Muscle layer of duodenum (tissue), 2 donors: ENCODE measurements around the gene CHCHD1.

Experiments used
- H3K27ac ChIP-seq: one replicate; pipeline ENCODE4 v1.7.0; 2013; ENCODE audit warnings: mild to moderate bottlenecking, low read length
- H3K27me3 ChIP-seq: one replicate; pipeline ENCODE4 v1.7.0; 2013; ENCODE audit warnings: low read depth, mild to moderate bottlenecking, control low read depth, low read length
- H3K36me3 ChIP-seq, 2 donors: one replicate each; pipeline ENCODE4 v1.7.0; 2013; ENCODE audit warnings: low read length in 2 of 2, control low read depth in 1 of 2, mild to moderate bottlenecking in 1 of 2; ENCODE audit not compliant: insufficient read depth in 2 of 2, control insufficient read depth in 1 of 2
- H3K4me1 ChIP-seq, 2 donors: one replicate each; pipeline ENCODE4 v1.7.0; 2013; ENCODE audit warnings: low read length in 2 of 2, mild to moderate bottlenecking in 2 of 2, control low read depth in 1 of 2, moderate library complexity in 1 of 2; ENCODE audit not compliant: insufficient read depth in 2 of 2, control insufficient read depth in 1 of 2
- H3K4me3 ChIP-seq, 2 donors: one replicate each; pipeline ENCODE4 v1.7.0; 2013; ENCODE audit warnings: low read length in 2 of 2, low read depth in 1 of 2, mild to moderate bottlenecking in 1 of 2
- H3K9me3 ChIP-seq, 2 donors: one replicate each; pipeline ENCODE4 v1.7.0; 2013; ENCODE audit warnings: low read length in 2 of 2, control low read depth in 1 of 2, mild to moderate bottlenecking in 1 of 2; ENCODE audit not compliant: control insufficient read depth in 1 of 2
- donor health status: healthy.

The CHCHD1 gene

DNA sequence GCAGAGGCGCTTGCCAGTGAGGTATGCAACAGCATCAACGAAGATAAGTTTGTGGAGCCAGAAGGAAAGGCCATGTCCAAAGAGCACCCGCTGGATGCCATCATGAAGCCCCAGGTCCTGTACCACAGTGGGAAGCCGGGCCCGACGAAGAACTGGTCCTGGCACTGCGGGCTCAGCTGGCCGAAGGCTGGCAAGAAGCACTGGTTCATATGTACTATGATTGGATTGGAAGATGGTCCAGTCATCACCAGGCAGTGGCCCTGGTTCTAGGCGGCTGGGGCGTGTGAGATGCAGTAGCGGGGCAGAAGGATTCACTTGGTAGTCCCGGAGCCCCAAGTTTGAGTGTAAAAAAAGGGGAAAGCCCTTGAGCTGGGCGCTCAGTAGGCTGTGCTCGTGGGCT, 25.6 kb downstream of the CHCHD1 start:
- Histone ChIP-seq H3K4me3 (no peak overlapping the region), H3K27me3 (no peaks in the 10 kb centered on the region), H3K9me3 (no peaks in the 10 kb centered on the region), H3K36me3 (peaks cover 44 to 48% of the 10 kb centered on the region in 2 donors), H3K27ac (no peak overlapping the region), H3K4me1 (peaks cover 3 to 27% of the 10 kb centered on the region in 2 donors)

DNA sequence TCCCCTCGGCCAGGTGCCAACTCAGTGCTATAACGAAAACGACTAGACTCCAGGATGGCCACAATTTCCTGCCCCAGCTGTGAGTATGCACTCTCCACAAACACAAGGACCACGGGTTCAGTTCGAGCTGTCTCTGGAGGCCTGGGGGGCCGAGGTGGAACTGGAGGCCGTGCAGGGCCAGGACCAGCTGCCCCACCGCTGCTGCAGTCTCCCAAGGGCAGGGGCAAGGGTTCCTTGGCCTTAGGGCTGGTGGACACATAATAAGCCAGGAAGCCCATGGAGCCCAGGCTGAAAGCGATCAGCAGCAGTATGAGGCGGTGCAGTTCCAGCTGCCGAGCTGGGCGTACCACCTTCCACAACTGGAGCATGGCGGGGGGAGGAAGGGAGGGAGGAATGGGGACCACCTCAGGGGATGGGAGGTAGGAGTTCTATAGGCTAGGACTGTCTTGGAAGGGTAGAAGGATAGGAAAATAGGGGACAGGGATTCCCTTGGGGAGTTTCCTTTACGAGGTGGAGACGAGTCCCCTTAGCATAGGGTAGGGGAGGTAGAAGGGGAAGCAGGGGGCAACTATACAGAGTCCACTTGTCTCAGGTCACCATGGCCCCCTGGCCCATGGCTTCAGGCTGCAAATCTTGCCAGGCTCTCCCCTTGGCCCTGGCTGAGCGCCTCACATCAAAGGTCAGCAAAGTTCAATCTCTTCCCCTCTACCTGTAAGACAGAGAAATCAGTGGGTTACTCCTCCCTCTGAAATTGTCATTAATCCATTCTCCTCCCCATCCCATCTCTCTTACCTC, 26.4 kb downstream of the CHCHD1 start:
- Histone ChIP-seq H3K4me1 (peaks cover 3 to 27% of the 10 kb centered on the region in 2 donors), H3K27me3 (no peaks in the 10 kb centered on the region), H3K4me3 (no peak overlapping the region), H3K9me3 (no peaks in the 10 kb centered on the region), H3K27ac (no peak overlapping the region), H3K36me3 (peaks cover 40 to 48% of the 10 kb centered on the region in 2 donors)

GRCh38 chr10:73809061-73809818, 27.4 kb downstream of the CHCHD1 start:
- H3K4me1 ChIP-seq, result peaks cover 3 to 27% of the 10 kb centered on the region in 2 donors
- H3K36me3 ChIP-seq, result peaks cover 31 to 49% of the 10 kb centered on the region in 2 donors
- no peak overlapping the region for H3K4me3 ChIP-seq
- H3K27me3 ChIP-seq, result no peaks in the 10 kb centered on the region
- no peak overlapping the region for H3K27ac ChIP-seq
- H3K9me3 ChIP-seq, result no peaks in the 10 kb centered on the region

- Histone ChIP-seq H3K4me3 (peak overlapping the region; percentile 74 to 82), H3K4me1 (peaks cover 3 to 27% of the 10 kb centered on the region in 2 donors), H3K36me3 (peaks cover 30 to 55% of the 10 kb centered on the region in 2 donors), H3K9me3 (no peaks in the 10 kb centered on the region), H3K27ac (peak overlapping the region; percentile 63), H3K27me3 (no peaks in the 10 kb centered on the region)
These were observed 28.5 kb downstream of the CHCHD1 start for GRCh38 chr10:73810358-73810734.

DNA sequence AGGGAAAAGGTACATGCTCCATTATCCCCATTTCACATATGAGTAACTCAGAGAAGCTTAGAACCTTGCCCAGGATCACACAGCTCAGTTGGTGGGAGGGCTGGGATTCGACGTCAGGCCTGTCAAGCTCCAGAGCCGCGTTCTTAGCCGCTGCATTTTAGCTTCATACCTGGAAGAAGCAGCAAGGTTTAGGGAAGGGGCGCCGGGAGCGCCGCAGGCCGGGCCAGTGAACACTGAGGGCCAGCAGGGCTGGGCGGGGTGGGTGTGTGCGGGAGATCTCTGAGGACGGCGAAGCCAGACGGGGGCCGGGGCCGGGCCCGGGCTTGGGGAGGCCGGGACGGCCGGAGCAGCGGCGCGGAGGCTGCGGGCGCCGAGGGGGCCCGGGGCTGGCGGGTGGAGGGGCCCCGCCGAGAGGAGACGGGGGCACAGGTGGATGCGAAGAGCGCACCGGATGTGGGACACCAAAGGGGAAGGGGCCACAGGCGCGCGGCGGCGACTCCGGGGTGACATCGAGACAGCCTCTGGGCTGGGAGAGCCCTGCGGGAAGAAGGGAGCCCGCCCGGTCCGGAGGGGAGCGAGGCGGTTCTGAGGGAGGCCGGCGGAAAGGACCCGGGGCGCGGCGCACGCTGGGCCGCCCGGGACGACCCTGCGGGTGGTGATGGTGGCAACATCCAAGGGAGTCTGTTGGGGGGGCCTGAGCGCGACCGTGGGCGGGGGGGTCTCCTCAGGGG, 29.1 kb downstream of the CHCHD1 start:
- no peaks in the 10 kb centered on the region for H3K9me3 ChIP-seq
- peak overlapping the region; percentile 63 for H3K27ac ChIP-seq
- peaks cover 3 to 27% of the 10 kb centered on the region in 2 donors for H3K4me1 ChIP-seq
- peak overlapping the region; percentile 74 to 82 for H3K4me3 ChIP-seq
- peaks cover 25 to 50% of the 10 kb centered on the region in 2 donors for H3K36me3 ChIP-seq
- no peaks in the 10 kb centered on the region for H3K27me3 ChIP-seq

DNA sequence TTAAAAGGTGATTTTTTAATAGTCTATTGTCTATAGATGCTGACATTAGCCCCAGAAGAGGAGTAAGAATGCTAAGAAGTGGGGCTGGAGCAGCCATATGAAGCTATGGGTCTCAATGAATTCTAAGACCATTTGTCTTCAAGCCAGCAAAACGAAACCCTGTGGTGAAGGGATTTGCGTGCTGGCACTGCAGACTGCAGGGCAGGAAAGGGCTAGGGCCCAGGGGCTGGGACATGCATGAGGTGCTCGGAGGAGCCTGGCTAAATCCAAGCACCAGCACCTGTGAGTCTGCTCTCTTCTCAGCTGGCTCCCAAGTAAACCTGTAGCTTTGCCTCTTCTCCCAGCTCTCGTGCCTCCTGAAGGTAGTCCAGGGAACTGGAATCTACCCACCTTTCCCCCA, 30.8 kb downstream of the CHCHD1 start:
- Histone ChIP-seq H3K36me3 (peaks cover 20 to 48% of the 10 kb centered on the region in 2 donors), H3K27ac (no peak overlapping the region), H3K9me3 (no peaks in the 10 kb centered on the region), H3K27me3 (no peaks in the 10 kb centered on the region), H3K4me1 (peaks cover 5 to 20% of the 10 kb centered on the region in 2 donors), H3K4me3 (no peak overlapping the region)

- Histone ChIP-seq H3K4me1 (peaks cover 5 to 25% of the 10 kb centered on the region in 2 donors), H3K9me3 (no peaks in the 10 kb centered on the region), H3K27ac (no peak overlapping the region), H3K27me3 (no peaks in the 10 kb centered on the region), H3K4me3 (no peak overlapping the region), H3K36me3 (peaks cover 15 to 48% of the 10 kb centered on the region in 2 donors)
These were observed 31.5 kb downstream of the CHCHD1 start for GRCh38 chr10:73813333-73813732.

- Histone ChIP-seq H3K27me3 (no peaks in the 10 kb centered on the region), H3K9me3 (no peaks in the 10 kb centered on the region), H3K4me3 (no peak overlapping the region), H3K4me1 (peaks cover 5 to 21% of the 10 kb centered on the region in 2 donors), H3K27ac (no peak overlapping the region), H3K36me3 (peaks cover 15 to 51% of the 10 kb centered on the region in 2 donors)
These were observed 32.5 kb downstream of the CHCHD1 start for GRCh38 chr10:73814276-73814895.

GRCh38 chr10:73814896-73815718, 33.3 kb downstream of the CHCHD1 start:
- Histone ChIP-seq H3K4me3 (no peak overlapping the region), H3K27ac (no peak overlapping the region), H3K36me3 (peaks cover 15 to 58% of the 10 kb centered on the region in 2 donors), H3K9me3 (no peaks in the 10 kb centered on the region), H3K27me3 (no peaks in the 10 kb centered on the region), H3K4me1 (peaks cover 5 to 16% of the 10 kb centered on the region in 2 donors)

- peaks cover 15 to 58% of the 10 kb centered on the region in 2 donors for H3K36me3 ChIP-seq
- H3K4me3 ChIP-seq, result no peak overlapping the region
These were observed 33.8 kb downstream of the CHCHD1 start for GRCh38 chr10:73815719-73816030.

More at GRCh38 chr10:73815719-73816030, 33.8 kb downstream of the CHCHD1 start:
- Histone ChIP-seq H3K27me3 (no peaks in the 10 kb centered on the region), H3K27ac (no peak overlapping the region), H3K9me3 (no peaks in the 10 kb centered on the region), H3K4me1 (peaks cover 3 to 11% of the 10 kb centered on the region in 2 donors)
